HepG2 (cell line): ENCODE data around the gene HCK. TPM values are rescaled to one million over a fixed set of nuclear protein-coding genes. Genes with fewer than 3 reads are reported as not detected.

Source experiments
- AKAP8 ChIP-seq: sonication (generic); formaldehyde crosslinking; IDR thresholded peaks from 2 replicates; pipeline ENCODE4 v1.5.1; 2020; ENCODE audit warnings: mild to moderate bottlenecking, missing genetic modification reagents
- ARHGAP35 ChIP-seq: sonication (generic); formaldehyde crosslinking; IDR thresholded peaks from 2 replicates; pipeline ENCODE4 v1.9.0; 2022; ENCODE audit warnings: mild to moderate bottlenecking, inconsistent platforms, moderate library complexity, missing genetic modification reagents, borderline replicate concordance
- ASH2L ChIP-seq: fragments of 300-600, 200-600 bp; sonication (generic); IDR thresholded peaks from 2 replicates; pipeline ENCODE4 v1.7.0; 2017; ENCODE audit warnings: low read depth, mild to moderate bottlenecking, moderate library complexity, mixed read lengths, low read length; ENCODE audit not compliant: insufficient read length
- ATRX ChIP-seq: sonication (generic); formaldehyde crosslinking; IDR thresholded peaks from 2 replicates; pipeline ENCODE4 v1.4.0; 2020; ENCODE audit warnings: missing genetic modification reagents, borderline replicate concordance
- BATF2 ChIP-seq: sonication (generic); formaldehyde crosslinking; IDR thresholded peaks from 2 replicates; pipeline ENCODE4 v1.8.0; 2022; ENCODE audit warnings: mild to moderate bottlenecking, missing genetic modification reagents, moderate library complexity
- CENPT ChIP-seq: sonication (generic); formaldehyde crosslinking; IDR thresholded peaks from 2 replicates; pipeline ENCODE4 v1.8.0; 2022; ENCODE audit warnings: low read depth, mild to moderate bottlenecking, moderate library complexity, missing genetic modification reagents
- DNMT3B ChIP-seq: conservative IDR thresholded peaks from 2 replicates; pipeline ENCODE4 v1.6.1; 2016; ENCODE audit warnings: missing biosample characterization, control low read depth
- FOXK1 ChIP-seq: sonication (generic); formaldehyde crosslinking; IDR thresholded peaks from 2 replicates; pipeline ENCODE4 v1.4.0; 2020; ENCODE audit warnings: low read depth, missing genetic modification reagents, borderline replicate concordance
- GLI4 ChIP-seq: sonication (generic); formaldehyde crosslinking; IDR thresholded peaks from 2 replicates; pipeline ENCODE4 v1.5.1; 2020; ENCODE audit warnings: missing genetic modification reagents, mild to moderate bottlenecking, moderate library complexity, borderline replicate concordance
- HCFC1 ChIP-seq: fragments of 150-350 bp; IDR thresholded peaks from 2 replicates; pipeline ENCODE4 v1.6.1; 2014; ENCODE audit warnings: low read depth, low read length
- JUN ChIP-seq: sonication (generic); formaldehyde crosslinking; IDR thresholded peaks from 2 replicates; pipeline ENCODE4 v1.4.0; 2020; ENCODE audit warnings: mild to moderate bottlenecking, missing genetic modification reagents
- KDM5A ChIP-seq: fragments of 200-600 bp; sonication (generic); IDR thresholded peaks from 2 replicates; pipeline ENCODE4 v1.7.0; 2018; ENCODE audit warnings: antibody characterized with exemption, mild to moderate bottlenecking, low read length, borderline replicate concordance
- KMT2A ChIP-seq: sonication (generic); formaldehyde crosslinking; IDR thresholded peaks from 2 replicates; pipeline ENCODE4 v1.4.0; 2020; ENCODE audit warnings: missing genetic modification reagents
- MBD4 ChIP-seq: IDR thresholded peaks from 2 replicates; pipeline ENCODE4 v1.6.1; 2012; ENCODE audit warnings: low read length, inconsistent platforms, borderline replicate concordance
- MEIS1 ChIP-seq: sonication (generic); formaldehyde crosslinking; IDR thresholded peaks from 2 replicates; pipeline ENCODE4 v1.9.0; 2021; ENCODE audit warnings: mild to moderate bottlenecking, missing genetic modification reagents, moderate library complexity, borderline replicate concordance
- NFAT5 ChIP-seq: sonication (generic); formaldehyde crosslinking; IDR thresholded peaks from 2 replicates; pipeline ENCODE4 v1.4.0; 2020; ENCODE audit warnings: missing genetic modification reagents
- NFRKB ChIP-seq: fragments of 450-650 bp; IDR thresholded peaks from 2 replicates; pipeline ENCODE4 v1.6.1; 2017
- PBX3 ChIP-seq: sonication (generic); formaldehyde crosslinking; IDR thresholded peaks from 2 replicates; pipeline ENCODE4 v1.8.1; 2023; ENCODE audit warnings: missing genetic modification reagents, inconsistent platforms, borderline replicate concordance
- SIX4 ChIP-seq: sonication (generic); formaldehyde crosslinking; IDR thresholded peaks from 2 replicates; pipeline ENCODE4 v1.4.0; 2020; ENCODE audit warnings: missing genetic modification reagents
- SOX5 ChIP-seq: IDR thresholded peaks from 2 replicates; pipeline ENCODE4 v1.6.1; 2016; ENCODE audit warnings: borderline replicate concordance
- SP2 ChIP-seq: sonication (generic); formaldehyde crosslinking; IDR thresholded peaks from 2 replicates; pipeline ENCODE4 v1.5.1; 2020; ENCODE audit warnings: mild to moderate bottlenecking, missing genetic modification reagents
- TRIM24 ChIP-seq: sonication (generic); formaldehyde crosslinking; IDR thresholded peaks from 2 replicates; pipeline ENCODE4 v1.8.0; 2022; ENCODE audit warnings: mild to moderate bottlenecking, missing genetic modification reagents
- ZNF790 ChIP-seq: sonication (generic); formaldehyde crosslinking; IDR thresholded peaks from 2 replicates; pipeline ENCODE4 v1.8.0; 2022; ENCODE audit warnings: missing genetic modification reagents, mild to moderate bottlenecking, borderline replicate concordance
- polyA plus RNA-seq, 8 experiments: library from polyadenylated mRNA; depleted of rRNA in 3 of 8; stranded (reverse) in 7 of 8; unstranded in 1 of 8; fragments of >200 nt; fragmentation: Illumina TruSeq in 4 of 8; extraction: Trizol in 4 of 8; gene quantifications; 2 replicates each; pipeline versions ENCODE4 v1.2.1 to v1.2.3, GENCODE V29; 2011 to 2016; ENCODE audit warnings: low read depth in 4 of 8, missing spikeins in 1 of 8, mixed read lengths in 1 of 8; ENCODE audit not compliant: insufficient read depth in 1 of 8
- total RNA-seq, 5 experiments: library from RNA; depleted of rRNA; stranded (reverse); fragments of >200 nt; fragmentation: Illumina TruSeq; extraction: Trizol; gene quantifications; 2 replicates each; pipeline ENCODE4 v1.2.3, GENCODE V29; 2016; ENCODE audit warnings: low read depth in 1 of 5

Gene HCK
- total and polyA plus RNA-seq, 2 of the 13 experiments (the other 11 are each of a cell fraction or from before 2014, with no cell fraction given) = 0.04 TPM; not detected in 1

GRCh38 chr20:32031007-32031958 is 20.8 kb upstream of the HCK start (continued):
- TF ChIP-seq PBX3 (CRISPR knock-in tag) = no peak
- no peak for TF ChIP-seq ZNF790 (CRISPR knock-in tag)
- 0 out of 2 replicates have a peak, but pooled peaks have one; percentile 65 for TF ChIP-seq ARHGAP35
- TF ChIP-seq TRIM24 (CRISPR knock-in tag) = no peak
- no peak for TF ChIP-seq FOXK1 (CRISPR knock-in tag)
- 0 out of 2 replicates have a peak, but pooled peaks have one; percentile 69 for TF ChIP-seq GLI4 (CRISPR knock-in tag)
- TF ChIP-seq BATF2 (CRISPR knock-in tag) = no peak
- no peak for TF ChIP-seq NFRKB
- no peak; the same call in 1 of the 2 replicates for TF ChIP-seq SOX5
- no peak for TF ChIP-seq DNMT3B (CRISPR knock-in tag)
- no peak for TF ChIP-seq ATRX (CRISPR knock-in tag)
- no peak for TF ChIP-seq NFAT5 (CRISPR knock-in tag)
- no peak for TF ChIP-seq SP2 (CRISPR knock-in tag)
- TF ChIP-seq AKAP8 (CRISPR knock-in tag) = no peak
- no peak; the same call in 1 of the 2 replicates for TF ChIP-seq JUN (CRISPR knock-in tag)
- TF ChIP-seq ASH2L = no peak
- TF ChIP-seq KDM5A = no peak
- TF ChIP-seq MBD4 = no peak
- TF ChIP-seq KMT2A = 0 out of 2 replicates have a peak, but pooled peaks have one; percentile 47
- no peak for TF ChIP-seq SIX4 (CRISPR knock-in tag)
- no peak for TF ChIP-seq HCFC1
- TF ChIP-seq MEIS1 = 0 out of 2 replicates have a peak, but pooled peaks have one; percentile 23
- 0 out of 2 replicates have a peak, but pooled peaks have one; percentile 59 for TF ChIP-seq CENPT (CRISPR knock-in tag)
